H1 (cell line): ENCODE measurements around the gene SPDYE1. TPM values are rescaled to one million over a fixed set of nuclear protein-coding genes. Genes with fewer than 3 reads are reported as not detected.
"Not testable (repeated sequence)": the region's sequence is repeated elsewhere in the genome, so short reads cannot be mapped to it uniquely, and the experiment has no call there.

Source experiments
- CTCF ChIA-PET: fragments of 300-600 bp; sonication (Branson Sonifier 250); formaldehyde crosslinking; loops from one replicate; lab custom pipeline; 2021; ENCODE audit not compliant: partially characterized antibody; lab: Charles Lee
- POLR2A ChIA-PET: fragments of 300-600 bp; sonication (Branson Sonifier 250); formaldehyde crosslinking; loops from one replicate; lab custom pipeline; 2021; ENCODE audit warnings: inconsistent platforms; ENCODE audit not compliant: partially characterized antibody; lab: Charles Lee
- DNase-seq, 2 experiments: peaks; one replicate each; pipeline versions ENCODE4 v3.0.0 to v3.0.0-alpha.2; 2010 to 2022; ENCODE audit warnings: low spot score in 2 of 2, low read depth in 1 of 2, mixed read lengths in 1 of 2
- FAIRE-seq: peaks from 2 replicates; lab custom pipeline; 2011; peaks lifted over from hg19 to GRCh38; lab: Jason Lieb, UNC
- H2AFZ ChIP-seq: 2 replicates; pipeline ENCODE4 v1.8.1; 2012; ENCODE audit warnings: low read length, inconsistent platforms
- H2AK5ac ChIP-seq: 2 replicates; pipeline ENCODE4 v1.6.1; 2013; ENCODE audit warnings: low read depth, low read length
- H2BK120ac ChIP-seq: replicated peaks from 2 replicates; pipeline ENCODE3; 2013; ENCODE audit warnings: low read depth, low read length, inconsistent platforms
- H2BK12ac ChIP-seq: 2 replicates; pipeline ENCODE4 v1.6.1; 2013; ENCODE audit warnings: low read depth, low read length
- H2BK15ac ChIP-seq: 2 replicates; pipeline ENCODE4 v1.6.1; 2013; ENCODE audit warnings: low read length
- H2BK20ac ChIP-seq: 2 replicates; pipeline ENCODE4 v1.6.1; 2013; ENCODE audit warnings: low read length
- H2BK5ac ChIP-seq: 2 replicates; pipeline ENCODE4 v1.6.1; 2013; ENCODE audit warnings: low read depth, low read length
- H3K14ac ChIP-seq: 2 replicates; pipeline ENCODE4 v1.6.1; 2013; ENCODE audit warnings: inconsistent platforms; ENCODE audit not compliant: insufficient read length
- H3K18ac ChIP-seq: 2 replicates; pipeline ENCODE4 v1.6.1; 2013; ENCODE audit warnings: low read length; ENCODE audit errors: extremely low read depth
- H3K23ac ChIP-seq: 2 replicates; pipeline ENCODE4 v1.6.1; 2013; ENCODE audit warnings: inconsistent platforms; ENCODE audit not compliant: insufficient read length
- H3K23me2 ChIP-seq: 2 replicates; pipeline ENCODE4 v1.6.1; 2013; ENCODE audit warnings: low read depth, low read length
- H3K27ac ChIP-seq: 2 replicates; pipeline ENCODE4 v1.6.1; 2011; ENCODE audit warnings: low read depth, low read length, inconsistent platforms
- H3K27me3 ChIP-seq, 4 experiments: replicated peaks in 1 of 4; 1 replicate in 1 of 4; 2 replicates in 3 of 4; pipeline versions ENCODE4 v1.6.1 to v1.8.1; 2011 to 2013; ENCODE audit warnings: low read length in 3 of 4, mild to moderate bottlenecking in 3 of 4, inconsistent platforms in 2 of 4, mixed read lengths in 2 of 4, moderate library complexity in 1 of 4; ENCODE audit not compliant: control insufficient read depth in 3 of 4, insufficient read depth in 3 of 4; ENCODE audit errors: extremely low read depth in 1 of 4
- H3K36me3 ChIP-seq, 4 experiments: 2 replicates each; pipeline versions ENCODE4 v1.6.1 to v1.8.1; 2011 to 2013; ENCODE audit warnings: mild to moderate bottlenecking in 4 of 4, low read length in 3 of 4, moderate library complexity in 2 of 4, control low read depth in 1 of 4, inconsistent platforms in 1 of 4; ENCODE audit not compliant: insufficient read depth in 4 of 4, control insufficient read depth in 2 of 4
- H3K4ac ChIP-seq: replicated peaks from 2 replicates; pipeline ENCODE3; 2013; ENCODE audit warnings: low read length, low read depth, mixed read lengths, inconsistent platforms; ENCODE audit not compliant: insufficient read length
- H3K4me1 ChIP-seq, 4 experiments: replicated peaks in 1 of 4; 1 replicate in 1 of 4; 2 replicates in 3 of 4; pipeline versions ENCODE4 v1.6.1 to v1.8.1; 2011 to 2013; ENCODE audit warnings: low read length in 3 of 4, inconsistent platforms in 2 of 4, mixed read lengths in 1 of 4; ENCODE audit not compliant: insufficient read depth in 4 of 4, control insufficient read depth in 3 of 4
- H3K4me2 ChIP-seq, 2 experiments: 2 replicates each; pipeline versions ENCODE4 v1.6.1 to v1.8.1; 2011 to 2013; ENCODE audit warnings: low read depth in 2 of 2, low read length in 2 of 2, control low read depth in 1 of 2, inconsistent platforms in 1 of 2, mild to moderate bottlenecking in 1 of 2; ENCODE audit not compliant: insufficient read depth in 1 of 2
- H3K4me3 ChIP-seq, 4 experiments: fragments of 200-600, 300-600 bp in 1 of 4; sonication (generic), shearing (Covaris generic), sonication (Bioruptor Twin) in 1 of 4; 2 replicates each; pipeline versions ENCODE4 v1.5.1 to v1.8.1; 2011 to 2016; ENCODE audit warnings: low read length in 4 of 4, low read depth in 3 of 4, control low read depth in 2 of 4, inconsistent platforms in 2 of 4, mild to moderate bottlenecking in 2 of 4, mixed read lengths in 1 of 4, moderate library complexity in 1 of 4; ENCODE audit not compliant: insufficient read depth in 2 of 4; ENCODE audit errors: extremely low read depth in 1 of 4
- H3K56ac ChIP-seq: replicated peaks from 2 replicates; pipeline ENCODE3; 2013; ENCODE audit warnings: low read depth, mild to moderate bottlenecking, mixed read lengths, low read length, inconsistent platforms; ENCODE audit not compliant: insufficient read length
- H3K79me1 ChIP-seq: 2 replicates; pipeline ENCODE4 v1.6.1; 2013; ENCODE audit warnings: low read depth, low read length, control low read depth
- H3K79me2 ChIP-seq, 2 experiments: 2 replicates each; pipeline versions ENCODE4 v1.6.1 to v1.8.1; 2012 to 2013; ENCODE audit warnings: low read length in 2 of 2, mild to moderate bottlenecking in 2 of 2, inconsistent platforms in 1 of 2; ENCODE audit not compliant: insufficient read depth in 2 of 2, control insufficient read depth in 1 of 2
- H3K9ac ChIP-seq, 4 experiments: replicated peaks in 1 of 4; 1 replicate in 1 of 4; 2 replicates in 3 of 4; pipeline versions ENCODE4 v1.6.1 to v1.8.1; 2011 to 2013; ENCODE audit warnings: low read depth in 3 of 4, low read length in 3 of 4, control low read depth in 2 of 4, mild to moderate bottlenecking in 2 of 4, moderate library complexity in 2 of 4, inconsistent platforms in 1 of 4; ENCODE audit errors: extremely low read depth in 1 of 4
- H3K9me3 ChIP-seq, 2 experiments: 2 replicates each; pipeline versions ENCODE4 v1.6.1 to v1.8.1; 2012 to 2013; ENCODE audit warnings: mild to moderate bottlenecking in 2 of 2, moderate library complexity in 2 of 2, control low read depth in 1 of 2, inconsistent platforms in 1 of 2, low read depth in 1 of 2, low read length in 1 of 2, mixed read lengths in 1 of 2; ENCODE audit not compliant: insufficient read depth in 2 of 2
- H4K20me1 ChIP-seq, 2 experiments: replicated peaks in 1 of 2; 2 replicates each; pipeline versions ENCODE3 to v1.8.1; 2011 to 2013; ENCODE audit warnings: inconsistent platforms in 2 of 2, low read length in 2 of 2, mild to moderate bottlenecking in 1 of 2; ENCODE audit not compliant: insufficient read depth in 2 of 2, control insufficient read depth in 1 of 2
- H4K5ac ChIP-seq: 2 replicates; pipeline ENCODE4 v1.6.1; 2013; ENCODE audit warnings: low read length, low read depth, mixed read lengths, inconsistent platforms; ENCODE audit not compliant: insufficient read length
- H4K8ac ChIP-seq: 2 replicates; pipeline ENCODE4 v1.8.0; 2013; ENCODE audit warnings: mild to moderate bottlenecking, moderate library complexity, low read length, inconsistent platforms; ENCODE audit not compliant: insufficient read depth; ENCODE audit errors: extremely low read depth
- H4K91ac ChIP-seq: replicated peaks from 2 replicates; pipeline ENCODE3; 2013; ENCODE audit warnings: low read length, mixed read lengths, inconsistent platforms; ENCODE audit not compliant: insufficient read length
- WGBS, 2 experiments: shearing (Covaris generic) in 1 of 2; methylation state at CpG; one replicate each; pipeline versions ENCODE4 v1.1.6 to v1.1.7; 2013 to 2015; ENCODE audit warnings: low lambda C conversion rate in 2 of 2, mixed read lengths in 2 of 2, inconsistent platforms in 1 of 2, low coverage in 1 of 2, missing lambda C conversion rate in 1 of 2; ENCODE audit not compliant: insufficient replicate concordance in 2 of 2, insufficient coverage in 1 of 2, insufficient read length in 1 of 2; ENCODE audit errors: extremely low coverage in 1 of 2, missing lambda C conversion rate in 1 of 2; 5-methylcytosine and 5-hydroxymethylcytosine counted together
- polyA plus RNA-seq, 7 experiments: library from polyadenylated mRNA; depleted of rRNA in 3 of 7; stranded (reverse) in 5 of 7; unstranded in 2 of 7; fragments of >200 nt in 5 of 7; fragments of 200-250 nt in 2 of 7; gene quantifications; 1 replicate in 5 of 7; 2 replicates in 1 of 7; 4 replicates in 1 of 7; pipeline versions ENCODE4 v1.2.1 to v1.2.3, GENCODE V29; 2011 to 2013; ENCODE audit warnings: missing spikeins in 2 of 7, mixed read lengths in 2 of 7
- total RNA-seq: library from RNA; stranded (reverse); fragmentation: NEBNext Ultra II Directional; extraction: Animal tissue kit (Norgen Biotek cat#: 25700); gene quantifications from 2 replicates; pipeline ENCODE4 v1.2.1, GENCODE V29; 2021

SPDYE1 gene
- total and polyA plus RNA-seq, 2 of the 8 experiments (the other 6 are each of a cell fraction or from before 2014, with no cell fraction given): not detected

- H3K4me3 ChIP-seq, H2BK5ac ChIP-seq, H4K20me1 ChIP-seq, H2BK12ac ChIP-seq, H4K5ac ChIP-seq, H2AFZ ChIP-seq, H4K8ac ChIP-seq, H3K9me3 ChIP-seq, CTCF ChIA-PET, H3K36me3 ChIP-seq, H3K4me1 ChIP-seq, H2BK20ac ChIP-seq, POLR2A ChIA-PET, H3K14ac ChIP-seq, H3K4ac ChIP-seq, H3K9ac ChIP-seq, H3K27ac ChIP-seq, FAIRE-seq, H2BK15ac ChIP-seq, H3K18ac ChIP-seq, H3K4me2 ChIP-seq, H2AK5ac ChIP-seq, H3K27me3 ChIP-seq, H4K91ac ChIP-seq, H3K79me1 ChIP-seq, H3K56ac ChIP-seq, H3K79me2 ChIP-seq, H3K23ac ChIP-seq, H3K23me2 ChIP-seq, DNase-seq, H2BK120ac ChIP-seq: not testable (repeated sequence)
- 98% methylated on average over 7 of the region's 12 CpGs; no CpG with 5 or more reads in 1 of the 2 experiments for whole genome bisulfite sequencing, 2 experiments
Measured at GRCh38 chr7:44015090-44015489, 17.4 kb downstream of the SPDYE1 start.
